CD4-positive, alpha-beta T cell (primary cell): ENCODE measurements around the gene KIF3B. TPM values are rescaled to one million over a fixed set of nuclear protein-coding genes. Genes with fewer than 3 reads are reported as not detected.
A peak's percentile ranks its signal among the peaks of the same experiment; 100 is the strongest.

Experiments used
- ATAC-seq: fragments of 200-7000 bp; cut with Tn5 transposase; one replicate; pipeline ENCODE4 v1.10.0; 2022; ENCODE audit warnings: mild to moderate bottlenecking; ENCODE audit not compliant: poor library complexity
- CTCF ChIA-PET: fragments of 350-600 bp; sonication (Branson Sonifier 250); formaldehyde crosslinking; loops from one replicate; lab custom pipeline; 2021; ENCODE audit warnings: antibody characterized with exemption, inconsistent platforms; lab: Charles Lee
- POLR2A ChIA-PET: fragments of 350-600 bp; sonication (Branson Sonifier 250); formaldehyde crosslinking; loops from one replicate; lab custom pipeline; 2021; ENCODE audit warnings: antibody characterized with exemption, inconsistent platforms; lab: Charles Lee
- DNase-seq, 14 experiments: peaks; one replicate each; pipeline ENCODE4 v3.0.0-alpha.2; 2013 to 2020; ENCODE audit warnings: mixed read lengths in 2 of 14
- H3K27ac ChIP-seq, 2 donors: one replicate each; pipeline versions ENCODE4 v1.5.1 to v1.7.0; 2013; ENCODE audit warnings: low read length in 2 of 2, low read depth in 1 of 2, mild to moderate bottlenecking in 1 of 2
- H3K27me3 ChIP-seq, 2 experiments: 1 replicate in 1 of 2; 2 replicates in 1 of 2; pipeline versions ENCODE4 v1.6.1 to v1.7.0; 2013; ENCODE audit warnings: low read length in 2 of 2, control low read depth in 1 of 2, mild to moderate bottlenecking in 1 of 2, moderate library complexity in 1 of 2; ENCODE audit not compliant: insufficient read depth in 2 of 2, control insufficient read depth in 1 of 2
- H3K36me3 ChIP-seq: one replicate; pipeline ENCODE4 v1.6.1; 2013; ENCODE audit warnings: low read length, control low read depth; ENCODE audit not compliant: insufficient read depth
- H3K4me1 ChIP-seq: one replicate; pipeline ENCODE4 v1.6.1; 2013; ENCODE audit warnings: low read length, control low read depth; ENCODE audit not compliant: insufficient read depth
- H3K4me3 ChIP-seq: one replicate; pipeline ENCODE4 v1.5.1; 2013; ENCODE audit warnings: mild to moderate bottlenecking, low read length, moderate library complexity
- H3K9me3 ChIP-seq, 2 experiments: 1 replicate in 1 of 2; 2 replicates in 1 of 2; pipeline versions ENCODE4 v1.6.1 to v1.7.0; 2013; ENCODE audit warnings: low read length in 2 of 2, mild to moderate bottlenecking in 2 of 2, control low read depth in 1 of 2, moderate library complexity in 1 of 2; ENCODE audit not compliant: control insufficient read depth in 1 of 2, insufficient read depth in 1 of 2
- H3K27ac Mint-ChIP-seq: one replicate; pipeline ENCODE4 v1.8.0; 2020; ENCODE audit warnings: mixed read lengths
- H3K27me3 Mint-ChIP-seq: one replicate; pipeline ENCODE4 v1.8.0; 2021; ENCODE audit warnings: mixed read lengths
- H3K36me3 Mint-ChIP-seq: one replicate; pipeline ENCODE4 v1.8.0; 2021; ENCODE audit warnings: low read depth, mixed read lengths
- H3K4me1 Mint-ChIP-seq: one replicate; pipeline ENCODE4 v1.8.0; 2021; ENCODE audit warnings: low read depth, mixed read lengths
- H3K4me3 Mint-ChIP-seq: one replicate; pipeline ENCODE4 v1.8.0; 2020; ENCODE audit warnings: mild to moderate bottlenecking, mixed read lengths
- H3K9me3 Mint-ChIP-seq: one replicate; pipeline ENCODE4 v1.8.0; 2020; ENCODE audit warnings: mixed read lengths
- CTCF ChIP-seq: fragments of 200-600 bp; IDR thresholded peaks from one replicate; pipeline ENCODE4 v1.8.0; 2022; ENCODE audit warnings: antibody characterized with exemption, mild to moderate bottlenecking
- intact Hi-C, 2 experiments: fragments of 100-400 bp; cut with DNase I in 1 of 2; cut with micrococcal nuclease in 1 of 2; formaldehyde crosslinking; loops; one replicate each; pipeline versions ENCODE4 v1.15.1 to v1.9.0; 2023 to 2025; cut with DNase I, micrococcal nuclease
- total RNA-seq, 174 experiments: library from RNA in 2 of 174; stranded (reverse) in 2 of 174; gene quantifications; one replicate each; pipeline ENCODE4 v1.2.3 and lab custom pipeline; 2021 to 2026

Gene KIF3B
- total RNA-seq, 2 experiments from 2014 or later, result 7.3 TPM

- ChIA-PET POLR2A (no interaction called here), CTCF (interaction anchor here (0.7 kb wide), 1 partner anchor 293 kb away, joined by 3 read pairs; no protein-coding TSS in a partner anchor)
- Mint-ChIP-seq H3K27ac (no peak overlapping the region), H3K9me3 (no peaks in the 10 kb centered on the region), H3K27me3 (no peaks in the 10 kb centered on the region), H3K4me3 (no peak overlapping the region), H3K4me1 (peaks cover 29% of the 10 kb centered on the region), H3K36me3 (no peaks in the 10 kb centered on the region)
- no peak overlapping the region for H3K27ac ChIP-seq
- DNase-seq, result no peak
- no peaks in the 10 kb centered on the region for H3K36me3 ChIP-seq
- intact Hi-C loops, result no loop called here
- H3K9me3 ChIP-seq, result no peaks in the 10 kb centered on the region
- no peak for TF ChIP-seq CTCF
- H3K4me1 ChIP-seq, result peaks cover 22% of the 10 kb centered on the region
- no peak overlapping the region for H3K4me3 ChIP-seq
- no peaks in the 10 kb centered on the region for H3K27me3 ChIP-seq
- ATAC-seq, result no peak
Measured at GRCh38 chr20:32248043-32248442, 29.4 kb upstream of the KIF3B start.

- peaks cover 34% of the 10 kb centered on the region for H3K4me1 Mint-ChIP-seq
- ATAC-seq (peak; percentile 96), DNase-seq (peak in 7 of 14 experiments; percentile 5 to 84 (median 56))
- peaks cover 22% of the 10 kb centered on the region for H3K4me1 ChIP-seq
- no peaks in the 10 kb centered on the region for H3K27me3 ChIP-seq
- no peaks in the 10 kb centered on the region for H3K27me3 Mint-ChIP-seq
- TF ChIP-seq CTCF, result no peak
- H3K9me3 Mint-ChIP-seq, result no peaks in the 10 kb centered on the region
- CTCF ChIA-PET, result no interaction called here
- peak overlapping the region; percentile 22 for H3K4me3 Mint-ChIP-seq
- H3K36me3 Mint-ChIP-seq, result no peaks in the 10 kb centered on the region
- no peak overlapping the region for H3K27ac ChIP-seq
- no peaks in the 10 kb centered on the region for H3K36me3 ChIP-seq
- H3K27ac Mint-ChIP-seq, result peak overlapping the region; percentile 60
- intact Hi-C loops, result no loop called here
- POLR2A ChIA-PET, result no interaction called here
- no peaks in the 10 kb centered on the region for H3K9me3 ChIP-seq
- H3K4me3 ChIP-seq, result peak overlapping the region; percentile 5
Measured at GRCh38 chr20:32249030-32249738, 28.3 kb upstream of the KIF3B start.

DNA sequence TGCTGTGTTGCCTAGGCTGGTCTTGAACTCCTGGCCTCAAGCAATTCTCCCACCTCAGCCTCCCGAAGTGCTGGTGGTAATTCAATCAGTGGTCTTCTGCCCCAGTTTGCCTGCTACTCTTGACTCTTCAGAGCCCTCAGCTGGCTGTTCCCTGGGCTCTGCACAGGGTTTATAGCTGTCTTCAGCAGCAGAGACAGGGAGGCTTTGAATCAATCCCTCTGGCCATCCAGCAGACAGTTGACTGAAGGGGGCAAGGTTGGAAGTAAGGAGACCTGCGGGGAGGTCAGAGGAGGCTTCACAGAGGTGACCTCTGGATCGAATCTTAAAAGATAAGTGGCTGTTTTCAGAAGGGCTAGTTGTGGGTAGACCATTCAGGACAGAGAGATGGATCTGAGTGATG is 26.0 kb upstream of the KIF3B start:
- DNase-seq (no peak), ATAC-seq (no peak)
- H3K36me3 Mint-ChIP-seq, result no peaks in the 10 kb centered on the region
- no peak overlapping the region for H3K27ac ChIP-seq
- TF ChIP-seq CTCF, result no peak
- no peak overlapping the region for H3K27ac Mint-ChIP-seq
- no peak overlapping the region for H3K4me3 ChIP-seq
- H3K4me1 ChIP-seq, result peaks cover 22% of the 10 kb centered on the region
- intact Hi-C loops, result no loop called here
- no peaks in the 10 kb centered on the region for H3K36me3 ChIP-seq
- ChIA-PET POLR2A (no interaction called here), CTCF (no interaction called here)
- no peaks in the 10 kb centered on the region for H3K27me3 Mint-ChIP-seq
- H3K9me3 Mint-ChIP-seq, result no peaks in the 10 kb centered on the region
- H3K27me3 ChIP-seq, result no peaks in the 10 kb centered on the region
- H3K4me3 Mint-ChIP-seq, result no peak overlapping the region
- no peaks in the 10 kb centered on the region for H3K9me3 ChIP-seq
- peaks cover 34% of the 10 kb centered on the region for H3K4me1 Mint-ChIP-seq
